SKM-1 treated with dmso at 0.1 percent for 144 hours (cell line): ENCODE results near the gene PCNA.
A peak's percentile ranks its signal among the peaks of the same experiment; 100 is the strongest.

ENCODE experiments used
- DNase-seq: peaks from one replicate; lab custom pipeline; 2025; ENCODE audit not compliant: unreplicated experiment; lab: John Stamatoyannopoulos, UW

PCNA gene

GRCh38 chr20:5119435-5120184 is at the start of gene PCNA:
Gene PCNA (minus strand): TSS chr20:5119958. CDS start chr20:5119798, 160 bp downstream.
- DNase-seq = peak; percentile 87

- DNase-seq = peak; percentile 5
These were observed 49.1 kb upstream of the PCNA start for GRCh38 chr20:5168651-5169396.

GRCh38 chr20:5164645-5165625 is 45.2 kb upstream of the PCNA start:
- no peak for DNase-seq

- no peak for DNase-seq
These were observed 41.9 kb upstream of the PCNA start for GRCh38 chr20:5161536-5162164.

GRCh38 chr20:5160882-5161281 is 41.1 kb upstream of the PCNA start:
- DNase-seq = no peak

- DNase-seq = no peak
These were observed 40.2 kb upstream of the PCNA start for GRCh38 chr20:5159928-5160327.

GRCh38 chr20:5156675-5157448 is 37.1 kb upstream of the PCNA start:
- no peak for DNase-seq

GRCh38 chr20:5155404-5155803 is 35.6 kb upstream of the PCNA start:
- no peak for DNase-seq

GRCh38 chr20:5154543-5154925 is 34.8 kb upstream of the PCNA start:
- no peak for DNase-seq

GRCh38 chr20:5153612-5154542 is 34.1 kb upstream of the PCNA start:
- no peak for DNase-seq

GRCh38 chr20:5153152-5153467 is 33.4 kb upstream of the PCNA start:
- no peak for DNase-seq

- no peak for DNase-seq
These were observed 30.7 kb upstream of the PCNA start for GRCh38 chr20:5150226-5151076.

GRCh38 chr20:5149892-5150225 is 30.1 kb upstream of the PCNA start:
- no peak for DNase-seq

GRCh38 chr20:5148581-5148980 is 28.8 kb upstream of the PCNA start:
- DNase-seq = no peak

- DNase-seq = no peak
These were observed 27.3 kb upstream of the PCNA start for GRCh38 chr20:5146871-5147592.

- DNase-seq = no peak
These were observed 26.4 kb upstream of the PCNA start for GRCh38 chr20:5146099-5146668.

GRCh38 chr20:5145365-5146098 is 25.8 kb upstream of the PCNA start:
- DNase-seq = no peak
